ENCODE data around the gene SELENBP1. TPM values are rescaled to one million over a fixed set of nuclear protein-coding genes. Genes with fewer than 3 reads are reported as not detected.

Gene SELENBP1
- total and polyA plus RNA-seq, 2 of the 13 experiments (the other 11 are each of a cell fraction or from before 2014, with no cell fraction given), result 27.8 to 29.0 TPM

DNA sequence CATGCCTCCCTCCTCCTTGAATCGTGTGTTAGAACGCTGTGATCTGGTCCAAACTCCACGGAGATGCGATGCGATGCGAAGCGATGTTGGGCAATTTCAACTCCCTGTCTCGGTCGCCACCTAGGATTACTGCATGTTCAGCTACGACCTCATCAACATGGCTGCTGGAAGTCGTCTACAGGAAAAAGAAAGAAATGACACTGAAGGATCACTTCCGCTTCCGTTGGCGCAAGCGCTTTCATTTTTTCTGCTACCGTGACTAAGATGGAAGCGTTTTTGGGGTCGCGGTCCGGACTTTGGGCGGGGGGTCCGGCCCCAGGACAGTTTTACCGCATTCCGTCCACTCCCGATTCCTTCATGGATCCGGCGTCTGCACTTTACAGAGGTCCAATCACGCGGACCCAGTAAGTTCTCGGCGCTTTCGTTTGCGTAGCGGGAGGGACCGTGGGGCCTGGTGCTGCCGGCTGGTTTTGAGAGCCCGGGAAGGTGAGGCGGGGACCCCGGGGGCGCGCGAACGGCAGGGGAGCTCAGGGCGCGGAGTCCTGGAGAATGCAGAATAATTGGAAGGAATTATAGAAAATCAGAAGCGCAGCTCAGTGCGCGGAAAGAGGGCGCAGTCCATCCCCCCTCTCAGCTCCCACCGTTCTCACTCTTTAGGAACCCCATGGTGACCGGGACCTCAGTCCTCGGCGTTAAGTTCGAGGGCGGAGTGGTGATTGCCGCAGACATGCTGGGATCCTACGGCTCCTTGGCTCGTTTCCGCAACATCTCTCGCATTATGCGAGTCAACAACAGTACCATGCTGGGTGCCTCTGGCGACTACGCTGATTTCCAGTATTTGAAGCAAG, 27.0 kb upstream of the SELENBP1 start, which contains the start of gene PSMB4 (continued):
- TF ChIP-seq, protein P1, sequence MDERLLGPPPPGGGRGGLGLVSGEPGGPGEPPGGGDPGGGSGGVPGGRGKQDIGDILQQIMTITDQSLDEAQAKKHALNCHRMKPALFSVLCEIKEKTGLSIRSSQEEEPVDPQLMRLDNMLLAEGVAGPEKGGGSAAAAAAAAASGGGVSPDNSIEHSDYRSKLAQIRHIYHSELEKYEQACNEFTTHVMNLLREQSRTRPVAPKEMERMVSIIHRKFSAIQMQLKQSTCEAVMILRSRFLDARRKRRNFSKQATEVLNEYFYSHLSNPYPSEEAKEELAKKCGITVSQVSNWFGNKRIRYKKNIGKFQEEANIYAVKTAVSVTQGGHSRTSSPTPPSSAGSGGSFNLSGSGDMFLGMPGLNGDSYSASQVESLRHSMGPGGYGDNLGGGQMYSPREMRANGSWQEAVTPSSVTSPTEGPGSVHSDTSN (CRISPR knock-in tag; IDR thresholded peaks at IDR 0.05), result no peak
- TF ChIP-seq, protein P2, sequence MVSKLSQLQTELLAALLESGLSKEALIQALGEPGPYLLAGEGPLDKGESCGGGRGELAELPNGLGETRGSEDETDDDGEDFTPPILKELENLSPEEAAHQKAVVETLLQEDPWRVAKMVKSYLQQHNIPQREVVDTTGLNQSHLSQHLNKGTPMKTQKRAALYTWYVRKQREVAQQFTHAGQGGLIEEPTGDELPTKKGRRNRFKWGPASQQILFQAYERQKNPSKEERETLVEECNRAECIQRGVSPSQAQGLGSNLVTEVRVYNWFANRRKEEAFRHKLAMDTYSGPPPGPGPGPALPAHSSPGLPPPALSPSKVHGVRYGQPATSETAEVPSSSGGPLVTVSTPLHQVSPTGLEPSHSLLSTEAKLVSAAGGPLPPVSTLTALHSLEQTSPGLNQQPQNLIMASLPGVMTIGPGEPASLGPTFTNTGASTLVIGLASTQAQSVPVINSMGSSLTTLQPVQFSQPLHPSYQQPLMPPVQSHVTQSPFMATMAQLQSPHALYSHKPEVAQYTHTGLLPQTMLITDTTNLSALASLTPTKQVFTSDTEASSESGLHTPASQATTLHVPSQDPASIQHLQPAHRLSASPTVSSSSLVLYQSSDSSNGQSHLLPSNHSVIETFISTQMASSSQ (IDR thresholded peaks at IDR 0.05; ENCODE audit: low read depth), result no peak
- TF ChIP-seq, protein P2 (CRISPR knock-in tag; IDR thresholded peaks at IDR 0.05; ENCODE audit: borderline replicate concordance), result no peak
- TF ChIP-seq KDM2A (CRISPR knock-in tag; IDR thresholded peaks at IDR 0.05; ENCODE audit: borderline replicate concordance, low read depth), result peak; percentile 68
- TF ChIP-seq ZNF878 (CRISPR knock-in tag; IDR thresholded peaks at IDR 0.05), result no peak
- 0 out of 2 replicates have a peak, but pooled peaks have one; percentile 52 for TF ChIP-seq SMAD1 (CRISPR knock-in tag; IDR thresholded peaks at IDR 0.05; ENCODE audit: borderline replicate concordance, low read depth)
- TF ChIP-seq, protein P3, sequence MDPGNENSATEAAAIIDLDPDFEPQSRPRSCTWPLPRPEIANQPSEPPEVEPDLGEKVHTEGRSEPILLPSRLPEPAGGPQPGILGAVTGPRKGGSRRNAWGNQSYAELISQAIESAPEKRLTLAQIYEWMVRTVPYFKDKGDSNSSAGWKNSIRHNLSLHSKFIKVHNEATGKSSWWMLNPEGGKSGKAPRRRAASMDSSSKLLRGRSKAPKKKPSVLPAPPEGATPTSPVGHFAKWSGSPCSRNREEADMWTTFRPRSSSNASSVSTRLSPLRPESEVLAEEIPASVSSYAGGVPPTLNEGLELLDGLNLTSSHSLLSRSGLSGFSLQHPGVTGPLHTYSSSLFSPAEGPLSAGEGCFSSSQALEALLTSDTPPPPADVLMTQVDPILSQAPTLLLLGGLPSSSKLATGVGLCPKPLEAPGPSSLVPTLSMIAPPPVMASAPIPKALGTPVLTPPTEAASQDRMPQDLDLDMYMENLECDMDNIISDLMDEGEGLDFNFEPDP (CRISPR knock-in tag; conservative IDR thresholded peaks at IDR 0.05), result no peak
- TF ChIP-seq ZNF724P (CRISPR knock-in tag; IDR thresholded peaks at IDR 0.05; ENCODE audit: borderline replicate concordance), result 0 out of 2 replicates have a peak, but pooled peaks have one; percentile 41
- TF ChIP-seq ZC3H4 (CRISPR knock-in tag; IDR thresholded peaks at IDR 0.05; ENCODE audit: borderline replicate concordance), result no peak
- TF ChIP-seq SALL1 (CRISPR knock-in tag; IDR thresholded peaks at IDR 0.05), result peak; percentile 52
- TF ChIP-seq ZNF335 (CRISPR knock-in tag; IDR thresholded peaks at IDR 0.05), result peak; percentile 96
- TF ChIP-seq SYNCRIP (IDR thresholded peaks at IDR 0.05; ENCODE audit: insufficient read depth, low read depth, low read length), result no peak
- TF ChIP-seq ZNF225 (CRISPR knock-in tag; IDR thresholded peaks at IDR 0.05), result 0 out of 2 replicates have a peak, but pooled peaks have one; percentile 67
- TF ChIP-seq ZNF850 (CRISPR knock-in tag; conservative IDR thresholded peaks at IDR 0.05), result no peak
- peak; percentile 72 for TF ChIP-seq RBFOX2 (IDR thresholded peaks at IDR 0.05; ENCODE audit: low read depth, low read length)
- TF ChIP-seq, protein P4, sequence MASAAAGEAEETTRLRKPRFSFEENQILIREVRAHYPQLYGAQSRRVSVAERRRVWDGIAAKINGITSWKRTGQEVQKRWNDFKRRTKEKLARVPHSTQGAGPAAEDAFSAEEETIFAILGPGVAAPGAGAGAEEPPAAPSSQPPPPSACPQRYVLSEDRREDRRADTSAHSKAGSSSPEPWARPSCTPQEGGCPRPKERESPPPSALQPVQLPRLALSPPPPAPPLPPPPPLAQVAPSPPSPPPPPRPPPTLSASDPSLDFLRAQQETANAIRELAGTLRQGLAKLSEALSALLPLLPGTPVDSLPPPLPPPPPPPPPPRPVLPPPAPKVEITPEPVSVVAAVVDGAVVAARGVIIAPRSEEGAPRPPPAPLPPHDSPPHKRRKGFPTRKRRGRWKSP (CRISPR knock-in tag; IDR thresholded peaks at IDR 0.05), result peak; percentile 52; the same call in 1 of the 2 replicates
- TF ChIP-seq, protein P5, sequence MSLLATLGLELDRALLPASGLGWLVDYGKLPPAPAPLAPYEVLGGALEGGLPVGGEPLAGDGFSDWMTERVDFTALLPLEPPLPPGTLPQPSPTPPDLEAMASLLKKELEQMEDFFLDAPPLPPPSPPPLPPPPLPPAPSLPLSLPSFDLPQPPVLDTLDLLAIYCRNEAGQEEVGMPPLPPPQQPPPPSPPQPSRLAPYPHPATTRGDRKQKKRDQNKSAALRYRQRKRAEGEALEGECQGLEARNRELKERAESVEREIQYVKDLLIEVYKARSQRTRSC (CRISPR knock-in tag; IDR thresholded peaks at IDR 0.05; ENCODE audit: low read depth), result no peak
- peak; percentile 63; the same call in 1 of the 2 replicates for TF ChIP-seq ARNT2 (CRISPR knock-in tag; IDR thresholded peaks at IDR 0.05; ENCODE audit: low read depth)
- TF ChIP-seq, protein P6, sequence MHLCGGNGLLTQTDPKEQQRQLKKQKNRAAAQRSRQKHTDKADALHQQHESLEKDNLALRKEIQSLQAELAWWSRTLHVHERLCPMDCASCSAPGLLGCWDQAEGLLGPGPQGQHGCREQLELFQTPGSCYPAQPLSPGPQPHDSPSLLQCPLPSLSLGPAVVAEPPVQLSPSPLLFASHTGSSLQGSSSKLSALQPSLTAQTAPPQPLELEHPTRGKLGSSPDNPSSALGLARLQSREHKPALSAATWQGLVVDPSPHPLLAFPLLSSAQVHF (CRISPR knock-in tag; IDR thresholded peaks at IDR 0.05), result no peak
